Duodenal mucosa (tissue), 2 donors: ENCODE measurements around the gene JAML.
A peak's percentile ranks its signal among the peaks of the same experiment; 100 is the strongest.
"Not testable (repeated sequence)": the region's sequence is repeated elsewhere in the genome, so short reads cannot be mapped to it uniquely, and the experiment has no call there.

ENCODE experiments used
- H3K27ac ChIP-seq: one replicate; pipeline ENCODE4 v1.7.0; 2013; ENCODE audit warnings: low read depth, low read length
- H3K27me3 ChIP-seq, 2 donors: one replicate each; pipeline ENCODE4 v1.7.0; 2013; ENCODE audit warnings: low read length in 2 of 2, control low read depth in 1 of 2; ENCODE audit not compliant: insufficient read depth in 2 of 2, control insufficient read depth in 1 of 2
- H3K36me3 ChIP-seq, 2 donors: one replicate each; pipeline ENCODE4 v1.7.0; 2013; ENCODE audit warnings: low read length in 2 of 2, control low read depth in 1 of 2; ENCODE audit not compliant: insufficient read depth in 2 of 2, control insufficient read depth in 1 of 2
- H3K4me1 ChIP-seq, 2 donors: one replicate each; pipeline ENCODE4 v1.7.0; 2013; ENCODE audit warnings: low read length in 2 of 2, control low read depth in 1 of 2; ENCODE audit not compliant: insufficient read depth in 2 of 2, control insufficient read depth in 1 of 2
- H3K4me3 ChIP-seq, 2 donors: one replicate each; pipeline ENCODE4 v1.7.0; 2013; ENCODE audit warnings: low read length in 2 of 2, low read depth in 1 of 2
- H3K9ac ChIP-seq, 2 donors: one replicate each; pipeline ENCODE4 v1.7.0; 2013; ENCODE audit warnings: low read length in 2 of 2, low read depth in 1 of 2
- H3K9me3 ChIP-seq, 2 donors: one replicate each; pipeline ENCODE4 v1.7.0; 2013; ENCODE audit warnings: low read length in 2 of 2, control low read depth in 1 of 2; ENCODE audit not compliant: control insufficient read depth in 1 of 2

The JAML gene

DNA sequence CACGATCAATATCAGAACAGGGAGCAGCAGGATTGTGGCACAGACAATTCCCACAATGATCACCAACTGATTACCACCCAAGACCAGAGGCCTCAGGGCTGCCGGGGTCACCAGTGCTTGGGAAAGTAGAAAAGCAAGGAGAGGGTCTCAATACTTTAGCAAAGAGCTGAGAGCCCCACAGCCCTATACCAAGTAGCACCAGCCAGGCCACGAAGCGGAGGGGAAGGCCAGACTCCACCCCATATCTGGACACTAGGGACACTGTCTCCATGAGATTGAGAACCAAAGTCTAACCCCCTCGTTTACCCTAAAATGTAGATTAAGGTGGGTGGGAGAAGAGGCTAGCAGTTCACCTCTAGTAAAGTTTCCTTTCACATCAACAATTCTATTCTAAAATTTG is 24.3 kb downstream of the JAML start:
- Histone ChIP-seq H3K4me1 (peaks cover 46 to 51% of the 10 kb centered on the region in 2 donors), H3K36me3 (no peaks in the 10 kb centered on the region), H3K4me3 (no peak overlapping the region), H3K27ac (no peak overlapping the region), H3K27me3 (no peaks in the 10 kb centered on the region), H3K9me3 (no peaks in the 10 kb centered on the region), H3K9ac (no peak overlapping the region)

DNA sequence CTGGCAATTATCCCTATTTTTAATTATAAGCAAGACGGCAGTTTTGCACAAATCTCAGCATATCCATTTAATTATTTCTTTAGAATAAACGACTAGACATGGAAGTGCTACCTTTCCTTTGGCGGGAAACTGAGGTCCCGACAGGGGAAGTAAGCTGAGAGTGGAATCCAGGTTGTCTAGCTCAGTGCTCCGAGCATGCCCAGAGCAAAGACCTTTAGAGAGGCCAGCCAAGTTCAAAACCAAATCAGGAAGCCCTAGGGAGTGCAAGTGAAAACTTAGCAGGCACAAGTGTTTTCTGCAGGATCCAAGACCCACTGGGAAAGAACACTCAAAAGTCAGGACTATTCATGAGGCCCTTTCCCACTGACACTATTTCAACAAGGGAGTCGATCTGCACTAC is 25.7 kb downstream of the JAML start:
- H3K4me1 ChIP-seq, result peaks cover 51 to 53% of the 10 kb centered on the region in 2 donors
- no peak overlapping the region for H3K27ac ChIP-seq
- no peak overlapping the region for H3K9ac ChIP-seq
- H3K9me3 ChIP-seq, result no peaks in the 10 kb centered on the region
- no peak overlapping the region for H3K4me3 ChIP-seq
- no peaks in the 10 kb centered on the region for H3K36me3 ChIP-seq
- H3K27me3 ChIP-seq, result no peaks in the 10 kb centered on the region

DNA sequence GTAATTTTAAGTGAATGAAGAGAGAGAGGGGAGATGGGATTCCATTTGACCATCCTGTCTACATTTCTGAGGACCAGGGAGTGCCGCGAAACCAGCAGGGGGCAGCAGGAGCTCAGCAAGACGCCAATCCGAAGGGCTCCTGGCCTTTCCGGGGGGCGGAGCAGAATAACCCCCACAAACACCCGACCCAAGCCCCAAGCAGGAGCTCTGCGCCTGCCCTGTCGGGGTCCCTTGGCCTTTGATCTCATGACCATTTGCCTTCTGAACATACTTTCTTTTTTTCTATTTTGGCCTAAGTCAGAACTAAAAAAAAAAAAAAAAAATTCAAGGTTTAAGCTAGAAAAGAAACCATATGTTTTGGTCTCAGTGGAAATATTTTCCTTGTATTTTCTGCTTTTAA is 26.4 kb downstream of the JAML start:
- H3K27me3 ChIP-seq, result no peaks in the 10 kb centered on the region
- H3K36me3 ChIP-seq, result no peaks in the 10 kb centered on the region
- H3K27ac ChIP-seq, result no peak overlapping the region
- H3K4me3 ChIP-seq, result peak overlapping the region; percentile 17 to 40
- H3K9ac ChIP-seq, result peak overlapping the region in 1 of 2 donors; percentile 37
- no peaks in the 10 kb centered on the region for H3K9me3 ChIP-seq
- peaks cover 44 to 46% of the 10 kb centered on the region in 2 donors for H3K4me1 ChIP-seq

DNA sequence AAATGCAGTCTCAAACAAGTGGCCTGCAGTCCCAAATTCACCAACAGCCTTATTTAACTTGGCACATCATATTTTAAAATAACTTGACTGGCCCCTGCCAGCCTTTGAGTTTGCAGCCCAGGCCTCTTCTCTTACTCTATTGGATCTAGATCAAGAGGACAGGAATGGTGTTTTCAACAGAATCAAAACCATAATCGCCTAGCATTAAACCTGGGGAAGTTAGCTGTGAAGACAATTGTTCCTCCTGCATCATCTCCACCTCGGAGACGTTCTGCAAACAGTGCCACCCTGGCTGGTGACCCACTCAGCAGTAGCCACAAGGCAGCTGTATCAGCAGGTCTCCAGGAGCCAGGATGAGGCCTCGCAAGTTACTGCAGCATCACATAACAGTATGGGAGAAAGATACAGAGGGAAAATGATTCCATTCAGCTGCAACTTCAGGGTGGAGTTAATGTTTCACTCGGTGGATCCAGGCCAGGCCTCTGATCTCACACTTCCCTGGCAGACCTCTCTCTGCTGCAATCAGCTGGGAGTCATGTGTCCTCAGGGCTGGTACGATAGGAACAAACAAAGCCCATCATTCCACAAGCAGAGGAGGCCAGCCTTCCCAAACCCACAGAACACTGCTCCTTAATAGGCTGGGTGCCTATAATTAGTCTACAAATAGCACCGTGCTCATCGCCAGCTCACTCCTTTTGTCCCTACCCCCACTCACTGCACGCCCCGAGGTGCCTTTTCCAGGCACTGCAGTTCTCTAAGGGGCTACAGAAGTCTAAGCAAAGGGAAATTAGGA is 29.8 kb downstream of the JAML start:
- Histone ChIP-seq H3K9me3 (no peaks in the 10 kb centered on the region), H3K27me3 (no peaks in the 10 kb centered on the region), H3K4me1 (peaks cover 18 to 24% of the 10 kb centered on the region in 2 donors), H3K36me3 (no peaks in the 10 kb centered on the region), H3K9ac (peak overlapping the region in 1 of 2 donors; percentile 21), H3K4me3 (no peak overlapping the region), H3K27ac (no peak overlapping the region)

DNA sequence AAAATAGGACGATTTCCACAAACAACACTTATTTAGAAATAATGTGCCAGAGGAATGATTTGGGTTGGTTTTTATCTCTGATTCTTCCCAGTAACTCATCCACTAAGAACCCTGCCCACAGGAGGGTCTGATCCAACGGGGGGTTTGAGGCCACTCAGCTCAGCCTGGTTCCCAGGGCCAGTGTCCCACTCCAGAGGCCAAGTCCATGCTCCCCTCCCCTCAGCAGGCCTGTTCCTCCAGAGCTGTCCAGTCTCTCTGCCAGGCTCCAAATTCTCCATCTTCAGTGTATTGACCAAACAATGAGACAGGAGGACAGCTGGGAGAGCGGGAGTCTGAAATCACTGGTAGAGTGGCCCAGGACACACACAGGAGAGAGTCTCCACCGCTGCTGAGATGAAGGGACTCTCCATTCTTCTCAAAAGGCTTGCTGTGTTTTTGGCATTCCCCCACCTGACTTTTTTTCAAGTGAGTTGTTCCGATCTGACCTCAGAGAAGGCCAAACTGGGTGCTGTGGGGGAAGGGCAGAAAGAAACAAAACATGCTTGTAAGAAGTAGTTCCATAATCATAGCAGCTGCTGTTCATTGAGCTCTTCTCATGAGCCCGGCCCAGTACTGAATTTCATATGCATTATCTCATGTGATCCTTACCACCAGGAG is 30.8 kb downstream of the JAML start:
- no peak overlapping the region for H3K4me3 ChIP-seq
- H3K27me3 ChIP-seq, result no peaks in the 10 kb centered on the region
- no peak overlapping the region for H3K9ac ChIP-seq
- H3K9me3 ChIP-seq, result no peaks in the 10 kb centered on the region
- H3K36me3 ChIP-seq, result no peaks in the 10 kb centered on the region
- H3K4me1 ChIP-seq, result peaks cover 18 to 24% of the 10 kb centered on the region in 2 donors
- no peak overlapping the region for H3K27ac ChIP-seq

DNA sequence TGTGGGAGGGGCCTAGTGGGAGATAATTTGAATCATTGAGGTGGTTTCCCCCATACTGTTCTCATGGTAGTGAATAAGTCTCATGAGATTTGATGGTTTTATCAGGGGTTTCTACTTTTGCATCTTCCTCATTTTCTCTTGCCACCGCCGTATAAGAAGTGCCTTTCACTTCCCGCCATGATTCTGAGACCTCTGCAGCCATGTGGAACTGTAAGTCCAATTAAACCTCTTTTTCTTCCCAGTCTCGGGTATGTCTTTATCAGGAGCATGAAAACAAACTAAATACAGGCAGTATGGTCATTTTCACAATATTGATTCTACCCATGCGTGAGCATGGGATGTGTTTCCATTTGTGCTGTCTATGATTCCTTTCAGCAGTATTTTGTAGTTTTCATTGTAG is 32.0 kb downstream of the JAML start:
- H3K27ac ChIP-seq, H3K27me3 ChIP-seq, H3K36me3 ChIP-seq, H3K4me3 ChIP-seq, H3K9ac ChIP-seq, H3K9me3 ChIP-seq: not testable (repeated sequence)
- H3K4me1 ChIP-seq, result peaks cover 11 to 14% of the 10 kb centered on the region in 2 donors

DNA sequence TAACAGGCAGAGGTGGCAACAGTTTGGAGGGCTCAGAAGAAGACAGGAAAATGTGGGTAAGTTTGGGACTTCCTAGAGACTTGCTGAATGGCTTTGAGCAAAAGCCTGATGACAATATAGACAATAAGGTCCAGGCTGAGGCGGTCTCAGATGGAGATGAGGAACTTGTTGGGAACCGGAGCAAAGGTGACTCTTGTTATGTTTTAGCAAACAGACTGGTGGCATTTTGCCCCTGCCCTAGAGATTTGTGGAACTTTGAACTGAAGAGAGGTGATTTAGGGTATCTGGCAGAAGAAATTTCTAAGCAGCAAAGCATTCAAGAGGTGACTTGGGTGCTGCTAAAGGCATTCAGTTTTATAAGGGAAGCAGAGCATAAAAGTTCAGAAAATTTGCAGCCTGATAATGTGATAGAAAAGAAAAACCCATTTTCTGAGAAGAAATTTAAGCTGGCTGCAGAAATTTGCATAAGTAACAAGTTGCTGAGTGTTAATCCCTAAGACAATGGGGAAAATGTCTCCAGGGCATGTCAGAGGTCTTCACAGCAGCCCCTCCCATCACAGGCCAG is 33.8 kb downstream of the JAML start:
- not testable (repeated sequence) for H3K4me3 ChIP-seq, H3K36me3 ChIP-seq, H3K27ac ChIP-seq, H3K9me3 ChIP-seq, H3K9ac ChIP-seq, H3K27me3 ChIP-seq
- H3K4me1 ChIP-seq, result peaks cover 11 to 15% of the 10 kb centered on the region in 2 donors

DNA sequence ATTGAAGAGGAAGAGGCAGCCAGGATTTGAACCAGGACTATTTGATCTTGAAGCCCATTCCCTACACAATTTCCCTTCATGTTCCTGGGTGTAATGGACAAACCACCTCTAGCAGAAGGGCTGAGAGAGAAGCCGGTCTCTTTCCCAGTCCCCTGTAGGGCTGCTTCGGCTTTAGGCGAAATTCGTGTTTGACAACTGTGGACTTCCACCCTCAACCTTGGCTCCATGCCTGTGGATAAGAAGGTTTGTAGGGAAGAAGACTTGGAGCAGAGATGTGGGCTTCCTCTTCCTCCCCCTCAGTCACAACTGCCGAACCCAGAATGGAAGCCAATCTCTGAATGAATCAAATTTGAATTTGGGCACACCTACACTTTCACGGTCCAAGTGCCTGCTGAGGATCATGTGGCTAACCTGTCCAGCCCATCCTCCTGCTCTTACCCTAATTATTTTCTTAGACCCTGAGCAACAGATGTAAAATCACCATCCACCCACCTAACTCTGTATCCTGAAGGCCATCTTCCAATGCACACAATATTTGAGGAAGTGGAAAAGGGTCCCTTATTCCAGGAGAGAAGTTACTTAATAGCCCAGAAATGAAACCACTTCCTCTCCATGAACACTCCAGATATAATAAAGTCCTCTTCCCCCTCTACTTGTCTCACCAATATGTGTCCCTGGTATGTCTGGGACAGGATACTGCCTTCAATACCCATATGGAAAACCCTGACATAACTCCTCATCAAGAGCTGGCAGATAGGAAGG is 38.3 kb downstream of the JAML start:
- no peaks in the 10 kb centered on the region for H3K36me3 ChIP-seq
- H3K9ac ChIP-seq, result no peak overlapping the region
- peaks cover 0 to 3% of the 10 kb centered on the region in 2 donors for H3K4me1 ChIP-seq
- H3K27me3 ChIP-seq, result peaks cover 0 to 3% of the 10 kb centered on the region in 2 donors
- H3K9me3 ChIP-seq, result no peaks in the 10 kb centered on the region
- H3K4me3 ChIP-seq, result no peak overlapping the region
- no peak overlapping the region for H3K27ac ChIP-seq

DNA sequence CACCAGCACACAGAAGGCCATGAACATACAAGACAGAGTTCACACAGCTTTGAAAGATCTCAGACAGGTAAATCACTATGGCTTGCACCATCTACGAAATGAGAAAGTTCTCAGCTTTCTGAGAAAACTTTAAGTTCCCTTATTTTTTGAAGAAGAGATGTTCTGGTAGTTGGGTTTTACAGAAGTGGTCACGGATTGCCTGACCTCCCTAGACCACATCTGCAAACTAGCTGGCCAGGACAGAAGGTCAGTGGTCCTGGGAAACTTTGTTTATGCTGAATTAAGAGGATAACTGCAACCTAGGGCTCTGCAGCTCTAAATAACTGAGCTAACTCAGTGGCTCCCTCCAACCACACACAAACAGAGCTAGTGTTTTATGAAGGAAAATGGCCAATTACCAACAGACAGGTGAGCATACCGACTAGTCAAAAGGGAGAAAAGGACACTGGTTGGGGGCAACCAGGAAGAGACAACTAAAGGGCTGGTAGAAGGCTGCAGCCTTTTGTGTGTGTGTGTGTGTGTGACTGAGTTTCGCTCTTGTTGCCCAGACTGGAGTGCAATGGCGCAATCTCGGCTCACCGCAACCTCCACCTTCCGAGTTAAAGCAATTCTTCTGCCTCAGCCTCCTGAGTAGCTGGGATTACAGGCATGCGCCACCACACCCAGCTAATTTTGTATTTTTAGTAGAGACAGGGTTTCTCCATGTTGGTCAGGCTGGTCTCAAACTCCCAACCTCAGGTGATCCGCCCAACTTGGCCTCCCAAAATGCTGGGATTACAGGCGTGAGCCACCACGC is 39.8 kb downstream of the JAML start:
- Histone ChIP-seq H3K36me3 (no peaks in the 10 kb centered on the region), H3K27me3 (peaks cover 0 to 3% of the 10 kb centered on the region in 2 donors), H3K27ac (no peak overlapping the region)

More for the DNA sequence above, 39.8 kb downstream of the JAML start:
- H3K4me3 ChIP-seq, result no peak overlapping the region
- no peak overlapping the region for H3K9ac ChIP-seq
- no peaks in the 10 kb centered on the region for H3K9me3 ChIP-seq
- peaks cover 0 to 3% of the 10 kb centered on the region in 2 donors for H3K4me1 ChIP-seq
